HCT116 (cell line): ENCODE measurements around the gene PDIA2. TPM values are rescaled to one million over a fixed set of nuclear protein-coding genes. Genes with fewer than 3 reads are reported as not detected.

Experiments used
- ATAC-seq: fragments of 200-7000 bp; cut with Tn5 transposase; 2 replicates; pipeline ENCODE4 v1.9.1; 2020; ENCODE audit warnings: mild to moderate bottlenecking, moderate library complexity
- BruUV-seq: library from RNA; stranded (reverse); fragments of 400-500 nt; replicated peaks from 2 replicates; lab custom pipeline; 2021; lab: Mats Ljungman, UMichigan
- CTCF ChIA-PET: fragments of 300-600 bp; sonication (Branson Sonifier 250); formaldehyde crosslinking; loops from one replicate; lab custom pipeline; 2021; ENCODE audit warnings: antibody characterized with exemption; lab: Charles Lee
- POLR2A ChIA-PET: fragments of 300-600, 350-600 bp; sonication (Branson Sonifier 250); formaldehyde crosslinking; loops from one replicate; lab custom pipeline; 2021; ENCODE audit warnings: antibody characterized with exemption; lab: Charles Lee
- RAD21 ChIA-PET, 2 experiments: fragments of 300-600 bp; sonication (Branson Sonifier 250); formaldehyde crosslinking; loops; one replicate each; lab custom pipeline; 2023; ENCODE audit warnings: low total read pairs in 2 of 2; ENCODE audit not compliant: uncharacterized antibody in 2 of 2, unreplicated experiment in 2 of 2, low non-redundant PET in 1 of 2; lab: Charles Lee
- DNase-seq: peaks from one replicate; pipeline ENCODE4 v3.0.0-alpha.2; 2010; ENCODE audit warnings: low read depth, low spot score
- H2AFZ ChIP-seq: fragments of 200-600 bp; shearing (Covaris generic), sonication (generic); 2 replicates; pipeline ENCODE4 v1.6.1; 2017; ENCODE audit warnings: low read depth, mixed run types, mixed read lengths, antibody characterized with exemption, low read length; ENCODE audit not compliant: poor library complexity, severe bottlenecking
- H3K27ac ChIP-seq: 2 replicates; pipeline ENCODE4 v1.5.1; 2012; ENCODE audit warnings: low read depth, low read length
- H3K27me3 ChIP-seq: fragments of 200-600 bp; sonication (generic); 2 replicates; pipeline ENCODE4 v1.6.1; 2016; ENCODE audit warnings: mixed run types, low read length, mixed read lengths; ENCODE audit not compliant: insufficient read depth
- H3K36me3 ChIP-seq, 2 experiments: fragments of 200-500 bp in 1 of 2; fragments of 200-600 bp in 1 of 2; sonication (Bioruptor generic) in 1 of 2; sonication (generic) in 1 of 2; 2 replicates each; pipeline versions ENCODE4 v1.5.1 to v1.6.1; 2014 to 2016; ENCODE audit warnings: low read length in 2 of 2, inconsistent platforms in 1 of 2, mixed read lengths in 1 of 2, mixed run types in 1 of 2; ENCODE audit not compliant: insufficient read depth in 2 of 2, control insufficient read depth in 1 of 2
- H3K4me1 ChIP-seq, 2 experiments: fragments of 200-600 bp in 1 of 2; sonication (generic) in 1 of 2; 2 replicates each; pipeline versions ENCODE4 v1.5.1 to v1.6.1; 2012 to 2017; ENCODE audit warnings: low read length in 2 of 2, inconsistent platforms in 1 of 2, mild to moderate bottlenecking in 1 of 2, mixed read lengths in 1 of 2, mixed run types in 1 of 2, moderate library complexity in 1 of 2; ENCODE audit not compliant: insufficient read depth in 2 of 2, control insufficient read depth in 1 of 2
- H3K4me2 ChIP-seq: fragments of 200-600 bp; sonication (generic); 2 replicates; pipeline ENCODE4 v1.6.1; 2017; ENCODE audit warnings: mixed run types, low read length, mixed read lengths
- H3K4me3 ChIP-seq, 2 experiments: fragments of 200-600 bp in 1 of 2; sonication (generic) in 1 of 2; replicated peaks in 1 of 2; 2 replicates each; pipeline ENCODE4 v1.5.1; 2011 to 2016; ENCODE audit warnings: low read length in 2 of 2, control low read depth in 1 of 2, low read depth in 1 of 2, mild to moderate bottlenecking in 1 of 2, mixed read lengths in 1 of 2, mixed run types in 1 of 2
- H3K79me2 ChIP-seq: fragments of 200-600 bp; sonication (generic); 2 replicates; pipeline ENCODE4 v1.6.1; 2017; ENCODE audit warnings: mild to moderate bottlenecking, mixed run types, low read length, moderate library complexity, mixed read lengths; ENCODE audit not compliant: insufficient read depth
- H3K9ac ChIP-seq: fragments of 200-600 bp; sonication (generic); 2 replicates; pipeline ENCODE4 v1.6.1; 2016; ENCODE audit warnings: low read length, mixed read lengths
- H3K9me2 ChIP-seq: fragments of 200-600 bp; sonication (generic), shearing (Covaris generic); 2 replicates; pipeline ENCODE4 v1.6.1; 2017; ENCODE audit warnings: mixed run types, mild to moderate bottlenecking, moderate library complexity; ENCODE audit not compliant: insufficient read depth
- H3K9me3 ChIP-seq, 2 experiments: fragments of 200-500 bp in 1 of 2; fragments of 200-600 bp in 1 of 2; sonication (Bioruptor generic) in 1 of 2; sonication (generic) in 1 of 2; 2 replicates each; pipeline ENCODE4 v1.6.1; 2014 to 2017; ENCODE audit warnings: low read length in 2 of 2, mixed read lengths in 2 of 2, inconsistent platforms in 1 of 2, low read depth in 1 of 2, mild to moderate bottlenecking in 1 of 2, mixed run types in 1 of 2, moderate library complexity in 1 of 2; ENCODE audit not compliant: control insufficient read depth in 1 of 2, insufficient read depth in 1 of 2
- H4K20me1 ChIP-seq: fragments of 200-600 bp; sonication (generic), shearing (Covaris generic); 2 replicates; pipeline ENCODE4 v1.6.1; 2017; ENCODE audit warnings: mixed run types, mild to moderate bottlenecking, moderate library complexity; ENCODE audit not compliant: insufficient read depth
- CBX3 ChIP-seq: IDR thresholded peaks from 2 replicates; pipeline ENCODE4 v1.6.1; 2012; ENCODE audit warnings: low read depth
- CEBPB ChIP-seq: IDR thresholded peaks from 2 replicates; pipeline ENCODE4 v1.6.1; 2012; ENCODE audit warnings: low read depth
- EGR1 ChIP-seq: IDR thresholded peaks from 2 replicates; pipeline ENCODE4 v1.6.1; 2012; ENCODE audit warnings: low read depth
- ELF1 ChIP-seq: IDR thresholded peaks from 2 replicates; pipeline ENCODE4 v1.6.1; 2012; ENCODE audit warnings: low read depth, borderline replicate concordance
- EZH2 ChIP-seq: fragments of 200-600 bp; sonication (generic); IDR thresholded peaks from 2 replicates; pipeline ENCODE4 v1.6.1; 2017; ENCODE audit warnings: antibody characterized with exemption, mixed run types
- EZH2phosphoT487 ChIP-seq: fragments of 200-600 bp; IDR thresholded peaks from 2 replicates; pipeline ENCODE4 v1.6.1; 2018; ENCODE audit warnings: antibody characterized with exemption, borderline replicate concordance
- FOSL1 ChIP-seq: IDR thresholded peaks from 2 replicates; pipeline ENCODE4 v1.6.1; 2012; ENCODE audit warnings: low read depth
- JUND ChIP-seq: IDR thresholded peaks from 2 replicates; pipeline ENCODE4 v1.6.1; 2012
- POLR2A ChIP-seq: IDR thresholded peaks from 2 replicates; pipeline ENCODE4 v1.7.0; 2011; ENCODE audit warnings: borderline replicate concordance; ENCODE audit not compliant: insufficient read depth, insufficient read length; ENCODE audit errors: extremely low read depth
- POLR2AphosphoS5 ChIP-seq: IDR thresholded peaks from 2 replicates; pipeline ENCODE4 v1.6.1; 2011; ENCODE audit warnings: mild to moderate bottlenecking, low read depth, low read length, moderate library complexity
- RAD21 ChIP-seq: IDR thresholded peaks from 2 replicates; pipeline ENCODE4 v1.6.1; 2012; ENCODE audit warnings: low read depth, mild to moderate bottlenecking
- SP1 ChIP-seq: IDR thresholded peaks from 2 replicates; pipeline ENCODE4 v1.6.1; 2012; ENCODE audit warnings: low read depth
- SRF ChIP-seq: IDR thresholded peaks from 2 replicates; pipeline ENCODE4 v1.6.1; 2012; ENCODE audit warnings: low read depth
- TCF7L2 ChIP-seq: IDR thresholded peaks from 2 replicates; pipeline ENCODE4 v1.7.0; 2011; ENCODE audit warnings: borderline replicate concordance, inconsistent platforms; ENCODE audit not compliant: insufficient read depth, insufficient read length; ENCODE audit errors: extremely low read depth
- YY1 ChIP-seq: IDR thresholded peaks from 2 replicates; pipeline ENCODE4 v1.6.1; 2011; ENCODE audit warnings: low read length, low read depth, moderate library complexity, mild to moderate bottlenecking; ENCODE audit not compliant: insufficient replicate concordance; ENCODE audit errors: extremely low read depth
- ZFX ChIP-seq: fragments of 450-650 bp; IDR thresholded peaks from 2 replicates; pipeline ENCODE4 v1.6.1; 2017
- ZNF274 ChIP-seq: fragments of 200-500 bp; sonication (Bioruptor generic); IDR thresholded peaks from 2 replicates; pipeline ENCODE4 v1.6.1; 2014; ENCODE audit warnings: mild to moderate bottlenecking, low read depth, low read length, inconsistent platforms
- intact Hi-C: fragments of 100-400 bp; cut with micrococcal nuclease; formaldehyde crosslinking; loops from 2 replicates; pipeline ENCODE4 v1.10.0; 2022
- total RNA-seq: library from RNA; stranded (reverse); gene quantifications from one replicate; pipeline ENCODE4 v1.2.1, GENCODE V29; 2021; ENCODE audit not compliant: unreplicated experiment
- TF ChIP-seq, protein P1 (sequence below): IDR thresholded peaks from 2 replicates; pipeline ENCODE4 v1.6.1; 2012
- TF ChIP-seq, protein P2 (sequence below): IDR thresholded peaks from 2 replicates; pipeline ENCODE4 v1.6.1; 2011; ENCODE audit warnings: mild to moderate bottlenecking, low read length, moderate library complexity; ENCODE audit not compliant: insufficient replicate concordance; ENCODE audit errors: extremely low read depth
- TF ChIP-seq, protein P3 (sequence below), 3 experiments: fragments of 200-600 bp in 1 of 3; sonication (generic) in 1 of 3; IDR thresholded peaks in 2 of 3; conservative IDR thresholded peaks in 1 of 3; 2 replicates each; pipeline ENCODE4 v1.5.1; 2012 to 2017; ENCODE audit warnings: low read depth in 2 of 3, low read length in 2 of 3, antibody characterized with exemption in 1 of 3, borderline replicate concordance in 1 of 3, control low read depth in 1 of 3, mild to moderate bottlenecking in 1 of 3, mixed read lengths in 1 of 3, mixed run types in 1 of 3, moderate library complexity in 1 of 3; ENCODE audit not compliant: insufficient read depth in 1 of 3
- TF ChIP-seq, protein P4 (sequence below): IDR thresholded peaks from 2 replicates; pipeline ENCODE4 v1.6.1; 2012

The PDIA2 gene
- total RNA-seq, 1 experiment from 2014 or later, result 0.93 TPM

DNA sequence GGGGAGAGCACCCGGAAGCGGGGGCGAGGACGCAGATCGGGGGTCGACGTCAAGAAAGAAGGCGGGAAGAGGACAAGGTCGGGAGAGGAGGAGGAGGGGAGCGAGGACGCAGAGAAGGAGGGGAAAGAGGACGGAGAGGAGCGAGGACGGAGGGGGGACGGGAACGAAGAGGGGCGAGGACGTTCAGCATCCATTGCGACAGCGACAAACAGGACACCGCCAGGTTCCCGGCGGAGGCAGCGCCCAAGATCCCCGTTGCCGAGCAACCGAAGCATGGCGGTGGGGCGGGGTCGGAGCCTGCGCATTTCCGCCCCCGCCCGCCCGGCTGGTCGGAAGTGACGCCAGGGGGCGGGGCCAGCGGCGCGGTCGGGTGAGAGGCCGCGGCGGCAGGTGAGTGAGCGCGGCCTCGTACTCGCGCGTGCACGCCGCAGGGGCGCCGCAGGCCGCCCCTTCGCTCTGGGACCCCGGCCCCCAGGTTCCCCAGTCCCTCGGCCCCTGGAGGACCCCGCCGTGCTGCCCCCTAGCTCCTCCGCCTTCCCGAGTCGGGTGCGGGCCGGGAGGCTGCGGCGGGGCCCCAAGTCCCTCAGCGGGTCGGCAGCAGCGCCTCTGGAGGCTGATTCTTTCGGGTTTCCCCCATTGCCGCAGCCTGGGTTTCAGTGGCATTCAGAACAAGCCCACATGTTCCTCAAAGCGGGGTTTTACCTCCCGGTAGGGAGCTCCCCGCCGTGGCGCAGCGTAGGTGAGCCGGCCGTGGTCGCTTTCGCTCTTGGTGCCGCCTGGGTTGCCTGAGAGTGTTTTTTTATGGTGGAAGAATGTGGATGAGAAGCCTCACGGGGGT is 48.3 kb upstream of the PDIA2 start, which contains the start of gene FAM234A:
TSS of gene FAM234A (plus strand) at position 354 of the 838 bp plus-strand sequence. CDS start 19,593 bp downstream, outside the sequence.
- CTCF ChIA-PET, result interaction anchor here (0.7 to 0.8 kb wide), 2 partner anchors 138 to 187 kb away, joined by 3 to 4 read pairs; no protein-coding TSS in a partner anchor
- TF ChIP-seq ZNF274, result no peak
- TF ChIP-seq EZH2phosphoT487, result no peak
- TF ChIP-seq SRF, result no peak
- TF ChIP-seq TCF7L2, result no peak
- TF ChIP-seq SP1, result peak; percentile 40; the same call in 1 of the 2 replicates
- TF ChIP-seq, protein P1, sequence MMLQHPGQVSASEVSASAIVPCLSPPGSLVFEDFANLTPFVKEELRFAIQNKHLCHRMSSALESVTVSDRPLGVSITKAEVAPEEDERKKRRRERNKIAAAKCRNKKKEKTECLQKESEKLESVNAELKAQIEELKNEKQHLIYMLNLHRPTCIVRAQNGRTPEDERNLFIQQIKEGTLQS, result no peak
- TF ChIP-seq RAD21, result no peak
- TF ChIP-seq, protein P2, sequence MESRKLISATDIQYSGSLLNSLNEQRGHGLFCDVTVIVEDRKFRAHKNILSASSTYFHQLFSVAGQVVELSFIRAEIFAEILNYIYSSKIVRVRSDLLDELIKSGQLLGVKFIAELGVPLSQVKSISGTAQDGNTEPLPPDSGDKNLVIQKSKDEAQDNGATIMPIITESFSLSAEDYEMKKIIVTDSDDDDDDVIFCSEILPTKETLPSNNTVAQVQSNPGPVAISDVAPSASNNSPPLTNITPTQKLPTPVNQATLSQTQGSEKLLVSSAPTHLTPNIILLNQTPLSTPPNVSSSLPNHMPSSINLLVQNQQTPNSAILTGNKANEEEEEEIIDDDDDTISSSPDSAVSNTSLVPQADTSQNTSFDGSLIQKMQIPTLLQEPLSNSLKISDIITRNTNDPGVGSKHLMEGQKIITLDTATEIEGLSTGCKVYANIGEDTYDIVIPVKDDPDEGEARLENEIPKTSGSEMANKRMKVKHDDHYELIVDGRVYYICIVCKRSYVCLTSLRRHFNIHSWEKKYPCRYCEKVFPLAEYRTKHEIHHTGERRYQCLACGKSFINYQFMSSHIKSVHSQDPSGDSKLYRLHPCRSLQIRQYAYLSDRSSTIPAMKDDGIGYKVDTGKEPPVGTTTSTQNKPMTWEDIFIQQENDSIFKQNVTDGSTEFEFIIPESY, result no peak
- no peak for TF ChIP-seq POLR2A
- no peak for TF ChIP-seq CEBPB
- TF ChIP-seq YY1, result peak; percentile 51
- TF ChIP-seq CBX3, result no peak
- TF ChIP-seq, protein P3, sequence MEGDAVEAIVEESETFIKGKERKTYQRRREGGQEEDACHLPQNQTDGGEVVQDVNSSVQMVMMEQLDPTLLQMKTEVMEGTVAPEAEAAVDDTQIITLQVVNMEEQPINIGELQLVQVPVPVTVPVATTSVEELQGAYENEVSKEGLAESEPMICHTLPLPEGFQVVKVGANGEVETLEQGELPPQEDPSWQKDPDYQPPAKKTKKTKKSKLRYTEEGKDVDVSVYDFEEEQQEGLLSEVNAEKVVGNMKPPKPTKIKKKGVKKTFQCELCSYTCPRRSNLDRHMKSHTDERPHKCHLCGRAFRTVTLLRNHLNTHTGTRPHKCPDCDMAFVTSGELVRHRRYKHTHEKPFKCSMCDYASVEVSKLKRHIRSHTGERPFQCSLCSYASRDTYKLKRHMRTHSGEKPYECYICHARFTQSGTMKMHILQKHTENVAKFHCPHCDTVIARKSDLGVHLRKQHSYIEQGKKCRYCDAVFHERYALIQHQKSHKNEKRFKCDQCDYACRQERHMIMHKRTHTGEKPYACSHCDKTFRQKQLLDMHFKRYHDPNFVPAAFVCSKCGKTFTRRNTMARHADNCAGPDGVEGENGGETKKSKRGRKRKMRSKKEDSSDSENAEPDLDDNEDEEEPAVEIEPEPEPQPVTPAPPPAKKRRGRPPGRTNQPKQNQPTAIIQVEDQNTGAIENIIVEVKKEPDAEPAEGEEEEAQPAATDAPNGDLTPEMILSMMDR (IDR thresholded peaks at IDR 0.05 in 2 of 3, conservative IDR thresholded peaks at IDR 0.05 in 1 of 3; ENCODE audit: borderline replicate concordance in 1 of 3, insufficient read depth in 1 of 3, low read depth in 2 of 3, low read length in 2 of 3), result peak in 2 of 3 experiments; percentile 36 to 40; a peak in 3 of 6 replicates
- TF ChIP-seq, protein P4, sequence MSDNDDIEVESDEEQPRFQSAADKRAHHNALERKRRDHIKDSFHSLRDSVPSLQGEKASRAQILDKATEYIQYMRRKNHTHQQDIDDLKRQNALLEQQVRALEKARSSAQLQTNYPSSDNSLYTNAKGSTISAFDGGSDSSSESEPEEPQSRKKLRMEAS, result peak; percentile 27
- peak; percentile 72 for TF ChIP-seq ZFX
- no peak for TF ChIP-seq JUND
- peak; percentile 84; the same call in 1 of the 2 replicates for TF ChIP-seq EGR1
- TF ChIP-seq EZH2, result no peak
- TF ChIP-seq POLR2AphosphoS5, result peak; percentile 90
- TF ChIP-seq FOSL1, result no peak
- no peak for TF ChIP-seq ELF1

More for the DNA sequence above, 48.3 kb upstream of the PDIA2 start, which contains the start of gene FAM234A:
- no peaks in the 10 kb centered on the region for H3K27me3 ChIP-seq
- intact Hi-C loops, result no loop called here
- RAD21 ChIA-PET, result no interaction called here
- POLR2A ChIA-PET, result no interaction called here
- H3K9ac ChIP-seq, result peak within 1 kb of the TSS; percentile 83
- no peak within 1 kb of the TSS for H2AFZ ChIP-seq
- H4K20me1 ChIP-seq, result no peaks in the 10 kb centered on the region
- ATAC-seq (peak; percentile 80), DNase-seq (peak; percentile 62)
- H3K79me2 ChIP-seq, result no peaks in the 10 kb centered on the region
- no peaks in the 10 kb centered on the region for H3K36me3 ChIP-seq
- peak within 1 kb of the TSS; percentile 87 for H3K27ac ChIP-seq
- H3K9me2 ChIP-seq, result no peaks in the 10 kb centered on the region
- H3K4me2 ChIP-seq, result peak within 1 kb of the TSS; percentile 81
- peaks cover 0 to 8% of the 10 kb centered on the region in 2 experiments; a peak in 2 of 4 replicates for H3K4me1 ChIP-seq
- peak within 1 kb of the TSS; percentile 68 to 69 for H3K4me3 ChIP-seq
- no peaks in the 10 kb centered on the region for H3K9me3 ChIP-seq
- no TSS peak for BruUV-seq
